SU-DHL-6 (cell line): ENCODE results near the gene GALNT10.

Experiments used
- CTCF ChIP-seq: fragments of 200-600 bp; sonication (generic); IDR thresholded peaks from one replicate; pipeline ENCODE4 v1.5.1; 2017; ENCODE audit warnings: antibody characterized with exemption, mild to moderate bottlenecking, low read length, moderate library complexity; ENCODE audit not compliant: insufficient read depth, poor library complexity, severe bottlenecking
- EZH2phosphoT487 ChIP-seq: fragments of 200-600 bp; sonication (generic), shearing (Covaris generic); conservative IDR thresholded peaks from 2 replicates; pipeline ENCODE4 v1.6.1; 2018; ENCODE audit warnings: mild to moderate bottlenecking, antibody characterized with exemption, low read length, moderate library complexity, mixed read lengths

GRCh38 chr5:154346427-154346826, 155.9 kb downstream of the GALNT10 start:
- TF ChIP-seq CTCF (no peak), EZH2phosphoT487 (no peak)
